Kidney epithelial cell (primary cell): ENCODE measurements around the gene TMIGD2. TPM values are rescaled to one million over a fixed set of nuclear protein-coding genes. Genes with fewer than 3 reads are reported as not detected.

Experiments
- DNase-seq: peaks from one replicate; pipeline ENCODE4 v3.0.0-alpha.2; 2010; ENCODE audit warnings: low read depth
- H3K27me3 ChIP-seq: 2 replicates; pipeline ENCODE4 v1.6.0; 2011; ENCODE audit warnings: low read length; ENCODE audit not compliant: control insufficient read depth, insufficient read depth
- H3K36me3 ChIP-seq: 2 replicates; pipeline ENCODE4 v1.5.1; 2011; ENCODE audit warnings: low read length; ENCODE audit not compliant: control insufficient read depth, insufficient read depth
- H3K4me3 ChIP-seq: 2 replicates; pipeline ENCODE4 v1.5.1; 2011; ENCODE audit warnings: low read depth, mild to moderate bottlenecking, control low read depth, low read length
- CTCF ChIP-seq: IDR thresholded peaks from 2 replicates; pipeline ENCODE4 v1.5.1; 2011; ENCODE audit warnings: mild to moderate bottlenecking, moderate library complexity, low read length, control low read depth, inconsistent platforms; ENCODE audit not compliant: insufficient read depth, poor library complexity, severe bottlenecking
- total RNA-seq: library from RNA; depleted of rRNA; stranded (reverse); fragments of >200 nt; gene quantifications from 2 replicates; pipeline ENCODE4 v1.2.3, GENCODE V29; 2015

Gene TMIGD2
- total RNA-seq, 1 donor from 2014 or later: not detected

GRCh38 chr19:4303819-4304537 lies 1.8 kb upstream of the TMIGD2 start:
- TF ChIP-seq CTCF: no peak
- Histone ChIP-seq H3K4me3 (no peak overlapping the region), H3K36me3 (no peaks in the 10 kb centered on the region), H3K27me3 (no peaks in the 10 kb centered on the region)
- no peak for DNase-seq

GRCh38 chr19:4301590-4302242 lies 473 bp downstream of the TMIGD2 start:
- peaks cover under 1% of the 10 kb centered on the region for H3K27me3 ChIP-seq
- DNase-seq: no peak
- H3K36me3 ChIP-seq: no peaks in the 10 kb centered on the region

GRCh38 chr19:4300589-4300988 lies 1.6 kb downstream of the TMIGD2 start:
- Histone ChIP-seq H3K4me3 (no peak overlapping the region), H3K36me3 (no peaks in the 10 kb centered on the region), H3K27me3 (peaks cover 7% of the 10 kb centered on the region)
- no peak for TF ChIP-seq CTCF
- no peak for DNase-seq

More at GRCh38 chr19:4301590-4302242, 473 bp downstream of the TMIGD2 start:
- no peak for TF ChIP-seq CTCF
- H3K4me3 ChIP-seq: no peak overlapping the region

- Histone ChIP-seq H3K36me3 (no peaks in the 10 kb centered on the region), H3K27me3 (peaks cover 14% of the 10 kb centered on the region), H3K4me3 (no peak overlapping the region)
- TF ChIP-seq CTCF: no peak
- DNase-seq: no peak
These were observed 3.2 kb downstream of the TMIGD2 start for GRCh38 chr19:4298810-4299550.

GRCh38 chr19:4297901-4298809 lies 4.0 kb downstream of the TMIGD2 start:
- TF ChIP-seq CTCF: no peak
- H3K27me3 ChIP-seq: peaks cover 14% of the 10 kb centered on the region
- no peak for DNase-seq
- H3K36me3 ChIP-seq: no peaks in the 10 kb centered on the region
- H3K4me3 ChIP-seq: no peak overlapping the region
